H1 (cell line): ENCODE measurements around the gene BCAS4. TPM values are rescaled to one million over a fixed set of nuclear protein-coding genes. Genes with fewer than 3 reads are reported as not detected.

Source experiments
- CTCF ChIA-PET: fragments of 300-600 bp; sonication (Branson Sonifier 250); formaldehyde crosslinking; loops from one replicate; lab custom pipeline; 2021; ENCODE audit not compliant: partially characterized antibody; lab: Charles Lee
- POLR2A ChIA-PET: fragments of 300-600 bp; sonication (Branson Sonifier 250); formaldehyde crosslinking; loops from one replicate; lab custom pipeline; 2021; ENCODE audit warnings: inconsistent platforms; ENCODE audit not compliant: partially characterized antibody; lab: Charles Lee
- DNase-seq, 2 experiments: peaks; one replicate each; pipeline versions ENCODE4 v3.0.0 to v3.0.0-alpha.2; 2010 to 2022; ENCODE audit warnings: low spot score in 2 of 2, low read depth in 1 of 2, mixed read lengths in 1 of 2
- FAIRE-seq: peaks from 2 replicates; lab custom pipeline; 2011; peaks lifted over from hg19 to GRCh38; lab: Jason Lieb, UNC
- H2AFZ ChIP-seq: 2 replicates; pipeline ENCODE4 v1.8.1; 2012; ENCODE audit warnings: low read length, inconsistent platforms
- H2AK5ac ChIP-seq: 2 replicates; pipeline ENCODE4 v1.6.1; 2013; ENCODE audit warnings: low read depth, low read length
- H2BK120ac ChIP-seq: replicated peaks from 2 replicates; pipeline ENCODE3; 2013; ENCODE audit warnings: low read depth, low read length, inconsistent platforms
- H2BK12ac ChIP-seq: 2 replicates; pipeline ENCODE4 v1.6.1; 2013; ENCODE audit warnings: low read depth, low read length
- H2BK15ac ChIP-seq: 2 replicates; pipeline ENCODE4 v1.6.1; 2013; ENCODE audit warnings: low read length
- H2BK20ac ChIP-seq: 2 replicates; pipeline ENCODE4 v1.6.1; 2013; ENCODE audit warnings: low read length
- H2BK5ac ChIP-seq: 2 replicates; pipeline ENCODE4 v1.6.1; 2013; ENCODE audit warnings: low read depth, low read length
- H3K14ac ChIP-seq: 2 replicates; pipeline ENCODE4 v1.6.1; 2013; ENCODE audit warnings: inconsistent platforms; ENCODE audit not compliant: insufficient read length
- H3K18ac ChIP-seq: 2 replicates; pipeline ENCODE4 v1.6.1; 2013; ENCODE audit warnings: low read length; ENCODE audit errors: extremely low read depth
- H3K23ac ChIP-seq: 2 replicates; pipeline ENCODE4 v1.6.1; 2013; ENCODE audit warnings: inconsistent platforms; ENCODE audit not compliant: insufficient read length
- H3K23me2 ChIP-seq: 2 replicates; pipeline ENCODE4 v1.6.1; 2013; ENCODE audit warnings: low read depth, low read length
- H3K27ac ChIP-seq: 2 replicates; pipeline ENCODE4 v1.6.1; 2011; ENCODE audit warnings: low read depth, low read length, inconsistent platforms
- H3K27me3 ChIP-seq, 4 experiments: replicated peaks in 1 of 4; 1 replicate in 1 of 4; 2 replicates in 3 of 4; pipeline versions ENCODE4 v1.6.1 to v1.8.1; 2011 to 2013; ENCODE audit warnings: low read length in 3 of 4, mild to moderate bottlenecking in 3 of 4, inconsistent platforms in 2 of 4, mixed read lengths in 2 of 4, moderate library complexity in 1 of 4; ENCODE audit not compliant: control insufficient read depth in 3 of 4, insufficient read depth in 3 of 4; ENCODE audit errors: extremely low read depth in 1 of 4
- H3K36me3 ChIP-seq, 4 experiments: 2 replicates each; pipeline versions ENCODE4 v1.6.1 to v1.8.1; 2011 to 2013; ENCODE audit warnings: mild to moderate bottlenecking in 4 of 4, low read length in 3 of 4, moderate library complexity in 2 of 4, control low read depth in 1 of 4, inconsistent platforms in 1 of 4; ENCODE audit not compliant: insufficient read depth in 4 of 4, control insufficient read depth in 2 of 4
- H3K4ac ChIP-seq: replicated peaks from 2 replicates; pipeline ENCODE3; 2013; ENCODE audit warnings: low read length, low read depth, mixed read lengths, inconsistent platforms; ENCODE audit not compliant: insufficient read length
- H3K4me1 ChIP-seq, 4 experiments: replicated peaks in 1 of 4; 1 replicate in 1 of 4; 2 replicates in 3 of 4; pipeline versions ENCODE4 v1.6.1 to v1.8.1; 2011 to 2013; ENCODE audit warnings: low read length in 3 of 4, inconsistent platforms in 2 of 4, mixed read lengths in 1 of 4; ENCODE audit not compliant: insufficient read depth in 4 of 4, control insufficient read depth in 3 of 4
- H3K4me2 ChIP-seq, 2 experiments: 2 replicates each; pipeline versions ENCODE4 v1.6.1 to v1.8.1; 2011 to 2013; ENCODE audit warnings: low read depth in 2 of 2, low read length in 2 of 2, control low read depth in 1 of 2, inconsistent platforms in 1 of 2, mild to moderate bottlenecking in 1 of 2; ENCODE audit not compliant: insufficient read depth in 1 of 2
- H3K4me3 ChIP-seq, 4 experiments: fragments of 200-600, 300-600 bp in 1 of 4; sonication (generic), shearing (Covaris generic), sonication (Bioruptor Twin) in 1 of 4; 2 replicates each; pipeline versions ENCODE4 v1.5.1 to v1.8.1; 2011 to 2016; ENCODE audit warnings: low read length in 4 of 4, low read depth in 3 of 4, control low read depth in 2 of 4, inconsistent platforms in 2 of 4, mild to moderate bottlenecking in 2 of 4, mixed read lengths in 1 of 4, moderate library complexity in 1 of 4; ENCODE audit not compliant: insufficient read depth in 2 of 4; ENCODE audit errors: extremely low read depth in 1 of 4
- H3K56ac ChIP-seq: replicated peaks from 2 replicates; pipeline ENCODE3; 2013; ENCODE audit warnings: low read depth, mild to moderate bottlenecking, mixed read lengths, low read length, inconsistent platforms; ENCODE audit not compliant: insufficient read length
- H3K79me1 ChIP-seq: 2 replicates; pipeline ENCODE4 v1.6.1; 2013; ENCODE audit warnings: low read depth, low read length, control low read depth
- H3K79me2 ChIP-seq, 2 experiments: 2 replicates each; pipeline versions ENCODE4 v1.6.1 to v1.8.1; 2012 to 2013; ENCODE audit warnings: low read length in 2 of 2, mild to moderate bottlenecking in 2 of 2, inconsistent platforms in 1 of 2; ENCODE audit not compliant: insufficient read depth in 2 of 2, control insufficient read depth in 1 of 2
- H3K9ac ChIP-seq, 4 experiments: replicated peaks in 1 of 4; 1 replicate in 1 of 4; 2 replicates in 3 of 4; pipeline versions ENCODE4 v1.6.1 to v1.8.1; 2011 to 2013; ENCODE audit warnings: low read depth in 3 of 4, low read length in 3 of 4, control low read depth in 2 of 4, mild to moderate bottlenecking in 2 of 4, moderate library complexity in 2 of 4, inconsistent platforms in 1 of 4; ENCODE audit errors: extremely low read depth in 1 of 4
- H3K9me3 ChIP-seq, 2 experiments: 2 replicates each; pipeline versions ENCODE4 v1.6.1 to v1.8.1; 2012 to 2013; ENCODE audit warnings: mild to moderate bottlenecking in 2 of 2, moderate library complexity in 2 of 2, control low read depth in 1 of 2, inconsistent platforms in 1 of 2, low read depth in 1 of 2, low read length in 1 of 2, mixed read lengths in 1 of 2; ENCODE audit not compliant: insufficient read depth in 2 of 2
- H4K20me1 ChIP-seq, 2 experiments: replicated peaks in 1 of 2; 2 replicates each; pipeline versions ENCODE3 to v1.8.1; 2011 to 2013; ENCODE audit warnings: inconsistent platforms in 2 of 2, low read length in 2 of 2, mild to moderate bottlenecking in 1 of 2; ENCODE audit not compliant: insufficient read depth in 2 of 2, control insufficient read depth in 1 of 2
- H4K5ac ChIP-seq: 2 replicates; pipeline ENCODE4 v1.6.1; 2013; ENCODE audit warnings: low read length, low read depth, mixed read lengths, inconsistent platforms; ENCODE audit not compliant: insufficient read length
- H4K8ac ChIP-seq: 2 replicates; pipeline ENCODE4 v1.8.0; 2013; ENCODE audit warnings: mild to moderate bottlenecking, moderate library complexity, low read length, inconsistent platforms; ENCODE audit not compliant: insufficient read depth; ENCODE audit errors: extremely low read depth
- H4K91ac ChIP-seq: replicated peaks from 2 replicates; pipeline ENCODE3; 2013; ENCODE audit warnings: low read length, mixed read lengths, inconsistent platforms; ENCODE audit not compliant: insufficient read length
- CBX8 ChIP-seq: fragments of 300-800, 300-1000 bp; sonication (generic); IDR thresholded peaks from 2 replicates; pipeline ENCODE4 v1.7.1; 2016; ENCODE audit warnings: low read depth, low read length, borderline replicate concordance
- EP300 ChIP-seq, 2 experiments: IDR thresholded peaks; 1 replicate in 1 of 2; 2 replicates in 1 of 2; pipeline ENCODE4 v1.6.1; 2011 to 2012; ENCODE audit warnings: low read depth in 2 of 2, low read length in 2 of 2, mild to moderate bottlenecking in 2 of 2, borderline replicate concordance in 1 of 2, inconsistent platforms in 1 of 2, moderate library complexity in 1 of 2
- EZH2 ChIP-seq: fragments of 200-600 bp; sonication (generic); IDR thresholded peaks from 2 replicates; pipeline ENCODE4 v1.7.1; 2012; ENCODE audit warnings: low read depth, mild to moderate bottlenecking, moderate library complexity, low read length, inconsistent platforms; ENCODE audit not compliant: severe bottlenecking
- MAFK ChIP-seq: IDR thresholded peaks from 2 replicates; pipeline ENCODE4 v1.6.1; 2012; ENCODE audit warnings: low read depth, mild to moderate bottlenecking, improper control_type of control experiment, low read length
- NRF1 ChIP-seq: IDR thresholded peaks from 2 replicates; pipeline ENCODE4 v1.6.1; 2011; ENCODE audit warnings: mild to moderate bottlenecking, low read depth, low read length, improper control_type of control experiment
- RFX5 ChIP-seq: IDR thresholded peaks from 2 replicates; pipeline ENCODE4 v1.6.1; 2011; ENCODE audit warnings: low read depth, low read length, improper control_type of control experiment, borderline replicate concordance
- SIX5 ChIP-seq: IDR thresholded peaks from 2 replicates; pipeline ENCODE4 v1.6.1; 2011; ENCODE audit warnings: mild to moderate bottlenecking, low read depth, low read length
- SP4 ChIP-seq: IDR thresholded peaks from 2 replicates; pipeline ENCODE4 v1.6.1; 2012; ENCODE audit warnings: low read length, inconsistent platforms
- WGBS, 2 experiments: shearing (Covaris generic) in 1 of 2; methylation state at CpG; one replicate each; pipeline versions ENCODE4 v1.1.6 to v1.1.7; 2013 to 2015; ENCODE audit warnings: low lambda C conversion rate in 2 of 2, mixed read lengths in 2 of 2, inconsistent platforms in 1 of 2, low coverage in 1 of 2, missing lambda C conversion rate in 1 of 2; ENCODE audit not compliant: insufficient replicate concordance in 2 of 2, insufficient coverage in 1 of 2, insufficient read length in 1 of 2; ENCODE audit errors: extremely low coverage in 1 of 2, missing lambda C conversion rate in 1 of 2; 5-methylcytosine and 5-hydroxymethylcytosine counted together
- polyA plus RNA-seq, 7 experiments: library from polyadenylated mRNA; depleted of rRNA in 3 of 7; stranded (reverse) in 5 of 7; unstranded in 2 of 7; fragments of >200 nt in 5 of 7; fragments of 200-250 nt in 2 of 7; gene quantifications; 1 replicate in 5 of 7; 2 replicates in 1 of 7; 4 replicates in 1 of 7; pipeline versions ENCODE4 v1.2.1 to v1.2.3, GENCODE V29; 2011 to 2013; ENCODE audit warnings: missing spikeins in 2 of 7, mixed read lengths in 2 of 7
- total RNA-seq: library from RNA; stranded (reverse); fragmentation: NEBNext Ultra II Directional; extraction: Animal tissue kit (Norgen Biotek cat#: 25700); gene quantifications from 2 replicates; pipeline ENCODE4 v1.2.1, GENCODE V29; 2021

Gene BCAS4
- total and polyA plus RNA-seq, 2 of the 8 experiments (the other 6 are each of a cell fraction or from before 2014, with no cell fraction given): 21.2 to 23.6 TPM

GRCh38 chr20:50753152-50753551 lies 41.7 kb upstream of the BCAS4 start:
- Histone ChIP-seq H3K23ac (no peak overlapping the region), H2BK12ac (no peak overlapping the region), H3K79me2 (no peaks in the 10 kb centered on the region), H4K5ac (no peak overlapping the region), H3K4me3 (no peak overlapping the region), H3K14ac (no peak overlapping the region), H3K4ac (no peak overlapping the region), H3K9ac (no peak overlapping the region), H3K23me2 (0 out of 2 replicates have a peak, but pooled peaks cover 2% of the 10 kb centered on the region), H2AFZ (no peak overlapping the region), H2BK5ac (no peak overlapping the region), H3K9me3 (no peaks in the 10 kb centered on the region), H3K4me1 (no peaks in the 10 kb centered on the region), H3K27me3 (no peaks in the 10 kb centered on the region), H3K79me1 (no peaks in the 10 kb centered on the region), H3K18ac (no peak overlapping the region), H3K4me2 (no peak overlapping the region), H4K20me1 (peaks cover 0 to 3% of the 10 kb centered on the region in 2 experiments), H2BK20ac (no peak overlapping the region), H2BK120ac (no peak overlapping the region), H3K27ac (no peak overlapping the region), H4K8ac (no peak overlapping the region), H3K36me3 (peaks cover 0 to 25% (median 10%) of the 10 kb centered on the region in 4 experiments; a peak in 6 of 8 replicates), H3K56ac (no peak overlapping the region), H2AK5ac (no peak overlapping the region)
- POLR2A ChIA-PET: interaction anchor here (2.8 kb wide), 1 partner anchor 9 kb away, joined by 12 read pairs; no protein-coding TSS in a partner anchor
- DNase-seq: no peak
- 95% methylated on average over 3 of the region's 3 CpGs; no CpG with 5 or more reads in 1 of the 2 experiments for WGBS, 2 experiments
- CTCF ChIA-PET: interaction anchor here (0.8 to 3.0 kb wide), 5 partner anchors 9 to 137 kb away, joined by 3 to 10 read pairs (median 4); no protein-coding TSS in a partner anchor
- no peak for FAIRE-seq
- no peak for TF ChIP-seq CBX8
- TF ChIP-seq SP4: no peak
- no peak for TF ChIP-seq MAFK
- no peak for TF ChIP-seq NRF1
- no peak for TF ChIP-seq EP300 (IDR thresholded peaks at IDR 0.05; ENCODE audit: borderline replicate concordance in 1 of 2, low read depth in 2 of 2, low read length in 2 of 2)
- no peak for TF ChIP-seq SIX5
- TF ChIP-seq RFX5: no peak
- TF ChIP-seq EZH2: no peak
- TF ChIP-seq, all 59 proteins: peak for 0
- no peak overlapping the region for H4K91ac ChIP-seq
- no peak overlapping the region for H2BK15ac ChIP-seq
